Right cardiac atrium (tissue), 5 donors: Measurements from ENCODE around the gene TBC1D22A. TPM values are rescaled to one million over a fixed set of nuclear protein-coding genes. Genes with fewer than 3 reads are reported as not detected.
A peak's percentile ranks its signal among the peaks of the same experiment; 100 is the strongest.

Experiments
- ATAC-seq, 2 donors: fragments of 200-7000 bp; cut with Tn5 transposase; one replicate each; pipeline versions ENCODE4 v1.8.0 to v1.9.1; 2020; ENCODE audit warnings: moderate library complexity in 2 of 2, mild to moderate bottlenecking in 1 of 2
- DNase-seq, 3 donors: peaks; one replicate each; pipeline ENCODE4 v3.0.0-alpha.2; 2020
- H3K27ac ChIP-seq: one replicate; pipeline ENCODE4 v1.5.1; 2013; ENCODE audit warnings: mild to moderate bottlenecking, low read length, control low read depth, moderate library complexity
- H3K27me3 ChIP-seq: one replicate; pipeline ENCODE4 v1.6.1; 2013; ENCODE audit not compliant: control insufficient read depth, insufficient read depth
- H3K4me1 ChIP-seq: one replicate; pipeline ENCODE4 v1.6.1; 2013; ENCODE audit warnings: low read length; ENCODE audit not compliant: control insufficient read depth, insufficient read depth
- H3K4me3 ChIP-seq: one replicate; pipeline ENCODE4 v1.5.1; 2013; ENCODE audit warnings: low read length, control low read depth
- H3K9me3 ChIP-seq: one replicate; pipeline ENCODE4 v1.6.1; 2013; ENCODE audit warnings: low read length; ENCODE audit not compliant: control insufficient read depth
- WGBS: extraction: QIAGEN DNeasy Blood & Tissue Kit; methylation state at CpG from one replicate; pipeline ENCODE4 v1.1.7; 2013; 5-methylcytosine and 5-hydroxymethylcytosine counted together
- intact Hi-C, 4 donors: fragments of 100-400 bp; cut with DNase I; formaldehyde crosslinking; loops; one replicate each; pipeline versions ENCODE4 v1.11.0 to v1.14.0; 2022 to 2023
- polyA plus RNA-seq: library from polyadenylated mRNA; stranded (reverse); fragments of 200-250 nt; gene quantifications from one replicate; pipeline ENCODE4 v1.2.3, GENCODE V29; 2013
- total RNA-seq, 4 donors: library from RNA; stranded (reverse); fragmentation: NEBNext Ultra II Directional; extraction: Animal tissue kit (Norgen Biotek cat#: 25700); gene quantifications; one replicate each; pipeline ENCODE4 v1.2.1, GENCODE V29; 2021
- donor health status: healthy with polysubstance abuse.
- donor health status: DM: no; HTN: yes; CAD: no.
- donor health status: DM: no; HTN: no; CAD: no.
- donor health status: DM: no; HTN: yes; CAD: no; lungs with severe emphysema.
- donor health status: DM: yes; HTN: yes; CAD: no.

The TBC1D22A gene
- total and polyA plus RNA-seq, 5 donors: 12.0 to 17.3 (median 15.7) TPM

DNA sequence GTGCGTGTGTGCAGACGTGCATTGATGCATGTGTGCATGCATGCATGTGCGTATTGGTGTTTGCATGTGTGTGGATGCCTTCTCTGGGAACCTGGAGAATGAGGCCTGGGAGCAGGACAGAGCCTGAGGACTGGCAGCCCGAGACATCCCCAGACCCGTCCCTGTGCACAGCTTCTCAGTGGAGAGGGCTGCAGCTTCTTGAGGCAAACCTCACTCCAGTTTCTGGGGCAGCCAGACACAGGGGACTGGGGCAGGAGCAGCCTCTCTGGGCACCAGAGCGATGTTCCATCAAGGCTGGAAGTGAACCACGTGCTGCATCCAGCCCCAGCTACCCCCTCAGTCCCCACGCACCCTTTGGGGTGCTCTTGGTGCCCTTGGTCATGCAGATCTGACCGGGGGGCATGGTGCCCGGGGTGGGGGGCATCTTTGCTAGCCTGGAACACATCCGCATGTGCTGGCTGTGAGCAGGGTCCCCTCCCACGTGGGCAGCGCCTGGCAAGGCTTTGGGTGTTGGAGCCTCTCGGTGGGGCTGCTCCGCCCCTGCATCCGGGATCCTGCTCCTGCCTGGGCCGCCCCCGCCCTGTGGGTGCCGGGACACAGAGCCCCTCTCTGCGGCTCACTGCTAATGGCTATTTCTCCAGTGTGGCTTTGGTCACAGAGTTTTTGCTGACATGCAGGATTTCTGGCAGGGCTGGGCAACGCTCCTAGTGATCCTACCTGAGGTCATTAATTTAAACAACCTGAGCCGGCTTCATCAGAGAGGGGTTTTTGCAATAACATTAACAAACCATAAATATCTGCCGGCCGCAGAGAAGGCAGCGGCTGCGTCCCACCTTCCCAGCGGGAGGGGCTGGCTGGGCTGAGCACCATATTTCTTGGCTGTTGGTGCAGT is 434.7 kb downstream of the TBC1D22A start:
- ATAC-seq (no peak), DNase-seq (peak in 1 of 3 donors; percentile 54)
- no peaks in the 10 kb centered on the region for H3K9me3 ChIP-seq
- H3K4me1 ChIP-seq: no peaks in the 10 kb centered on the region
- 73% methylated on average over 27 of the region's 27 CpGs for WGBS
- intact Hi-C loops: no loop called here
- no peaks in the 10 kb centered on the region for H3K27me3 ChIP-seq
- no peak overlapping the region for H3K27ac ChIP-seq
- H3K4me3 ChIP-seq: no peak overlapping the region

GRCh38 chr22:47197773-47198500 is 435.5 kb downstream of the TBC1D22A start:
- Histone ChIP-seq H3K4me3 (no peak overlapping the region), H3K27ac (no peak overlapping the region), H3K4me1 (no peaks in the 10 kb centered on the region), H3K9me3 (no peaks in the 10 kb centered on the region), H3K27me3 (no peaks in the 10 kb centered on the region)
- ATAC-seq (no peak), DNase-seq (no peak)
- intact Hi-C loops: no loop called here
- 79% methylated on average over 25 of the region's 25 CpGs for WGBS

DNA sequence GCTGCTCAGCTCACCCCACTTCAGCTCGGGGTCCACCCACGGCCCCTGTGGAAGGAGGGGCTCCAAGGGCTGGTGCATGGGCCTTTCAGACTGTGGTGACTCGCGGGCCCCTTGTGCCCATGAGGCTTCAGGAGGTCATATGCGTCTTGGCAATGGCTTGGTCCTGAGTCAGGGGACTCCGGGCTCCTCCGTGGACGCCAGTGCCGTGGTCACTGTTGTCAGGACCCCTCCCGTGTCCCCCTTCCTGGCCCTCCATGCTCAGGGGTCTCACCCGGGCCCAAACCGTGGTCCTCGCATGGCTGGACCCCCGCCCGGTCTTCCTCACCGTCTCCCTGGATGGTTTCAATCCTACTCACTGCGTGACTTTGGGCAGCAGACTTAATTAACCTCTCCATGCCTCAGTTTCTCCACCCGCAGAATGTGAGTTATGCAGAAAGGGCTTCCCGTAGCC is 436.4 kb downstream of the TBC1D22A start:
- Histone ChIP-seq H3K9me3 (no peaks in the 10 kb centered on the region), H3K4me1 (no peaks in the 10 kb centered on the region), H3K4me3 (no peak overlapping the region), H3K27ac (no peak overlapping the region), H3K27me3 (no peaks in the 10 kb centered on the region)
- WGBS: 89% methylated on average over 19 of the region's 19 CpGs
- ATAC-seq: no peak
- peak in 1 of 3 donors; percentile 55 for DNase-seq
- intact Hi-C loops: no loop called here

DNA sequence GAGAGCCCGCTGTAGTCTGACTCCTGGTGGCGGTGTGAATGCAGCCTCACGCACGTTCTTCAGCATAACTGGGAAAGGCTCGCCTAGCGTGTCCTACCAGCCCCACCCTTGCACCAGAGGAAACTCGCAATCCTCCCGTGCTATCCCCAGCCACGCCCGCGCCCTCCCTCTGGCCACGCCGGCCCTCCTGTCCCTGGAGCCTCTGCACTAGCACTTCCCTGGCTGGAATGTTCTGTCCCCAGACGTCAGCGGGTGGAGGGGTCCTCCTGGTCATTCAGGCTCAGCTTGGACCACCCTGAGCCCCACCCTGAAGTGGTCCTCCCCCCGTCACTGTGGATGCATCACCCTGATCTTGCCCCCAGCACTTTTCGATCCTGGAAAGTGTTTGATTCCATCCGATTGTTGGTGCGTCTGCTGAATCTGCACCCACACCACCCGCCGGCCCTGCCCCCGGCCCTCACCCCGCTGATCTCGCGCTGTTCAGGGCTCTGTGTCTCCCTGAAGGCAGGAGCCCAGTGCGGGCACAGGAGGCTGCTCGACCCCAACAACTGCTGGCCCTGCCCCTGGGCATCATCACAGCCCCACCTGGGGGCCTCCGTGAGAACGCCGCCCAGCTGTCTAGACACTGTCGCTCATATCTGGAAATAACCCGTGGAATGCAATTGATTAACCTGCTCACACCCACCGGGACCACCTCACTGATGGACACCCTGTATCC is 437.0 kb downstream of the TBC1D22A start:
- no peaks in the 10 kb centered on the region for H3K27me3 ChIP-seq
- DNase-seq: no peak
- ATAC-seq: no peak
- intact Hi-C loops: no loop called here
- no peaks in the 10 kb centered on the region for H3K9me3 ChIP-seq
- no peak overlapping the region for H3K4me3 ChIP-seq
- H3K27ac ChIP-seq: no peak overlapping the region
- H3K4me1 ChIP-seq: no peaks in the 10 kb centered on the region
- 81% methylated on average over 33 of the region's 33 CpGs for WGBS

GRCh38 chr22:47199979-47200272 is 437.5 kb downstream of the TBC1D22A start:
- DNase-seq (no peak), ATAC-seq (no peak)
- Histone ChIP-seq H3K4me3 (no peak overlapping the region), H3K4me1 (no peaks in the 10 kb centered on the region), H3K27me3 (no peaks in the 10 kb centered on the region), H3K27ac (no peak overlapping the region), H3K9me3 (no peaks in the 10 kb centered on the region)
- intact Hi-C loops: no loop called here
- WGBS: 46% methylated on average over 10 of the region's 10 CpGs

GRCh38 chr22:47200273-47201051 is 438.0 kb downstream of the TBC1D22A start:
- H3K4me3 ChIP-seq: no peak overlapping the region
- no peak overlapping the region for H3K27ac ChIP-seq
- WGBS: 49% methylated on average over 25 of the region's 25 CpGs
- H3K9me3 ChIP-seq: no peaks in the 10 kb centered on the region
- no peaks in the 10 kb centered on the region for H3K27me3 ChIP-seq
- intact Hi-C loops: no loop called here
- DNase-seq (peak in 2 of 3 donors; percentile 52 to 61), ATAC-seq (no peak)
- H3K4me1 ChIP-seq: no peaks in the 10 kb centered on the region

DNA sequence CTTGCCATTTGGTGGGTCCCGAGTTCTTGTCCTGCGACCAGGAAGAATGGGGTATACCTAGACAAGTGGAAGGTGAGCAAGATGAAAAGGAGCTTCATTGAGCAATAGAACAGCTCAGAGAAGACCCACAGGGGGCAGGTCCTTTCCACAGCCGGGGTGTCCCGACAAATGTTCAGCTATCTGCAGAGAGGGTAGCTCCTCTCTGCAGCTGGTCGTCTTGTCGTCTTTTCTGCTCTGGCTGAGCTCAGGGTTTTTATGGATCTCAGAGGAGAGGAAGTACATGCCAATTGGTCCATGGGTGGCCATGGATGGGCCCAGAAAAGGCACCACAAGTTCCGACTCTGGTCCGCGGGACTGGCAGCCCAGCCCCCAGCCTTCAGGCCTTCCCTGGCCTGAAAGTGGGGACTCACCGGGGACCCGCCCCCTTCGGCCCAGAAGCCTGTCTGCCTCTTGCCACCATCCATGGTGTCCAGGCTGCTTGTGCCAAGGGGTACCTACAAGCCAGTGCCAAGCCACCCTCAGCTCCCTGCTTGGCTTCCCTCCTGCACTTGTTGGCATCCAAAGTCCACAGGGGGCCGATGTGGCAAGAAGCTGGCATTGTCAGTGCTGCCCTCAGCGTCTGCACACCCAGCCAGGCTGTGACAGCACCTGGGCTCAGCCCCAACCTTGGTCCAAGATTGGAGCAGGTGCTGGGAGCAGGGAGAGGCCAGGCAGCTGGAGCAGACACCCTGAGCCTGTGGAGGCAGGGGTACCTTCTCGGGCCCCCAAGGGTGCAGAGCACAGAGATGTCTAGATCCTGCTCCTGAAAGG is 438.9 kb downstream of the TBC1D22A start:
- intact Hi-C loops: no loop called here
- no peaks in the 10 kb centered on the region for H3K27me3 ChIP-seq
- H3K4me3 ChIP-seq: no peak overlapping the region
- DNase-seq (no peak), ATAC-seq (no peak)
- H3K27ac ChIP-seq: no peak overlapping the region
- H3K4me1 ChIP-seq: no peaks in the 10 kb centered on the region
- WGBS: 89% methylated on average over 15 of the region's 15 CpGs
- H3K9me3 ChIP-seq: no peaks in the 10 kb centered on the region

DNA sequence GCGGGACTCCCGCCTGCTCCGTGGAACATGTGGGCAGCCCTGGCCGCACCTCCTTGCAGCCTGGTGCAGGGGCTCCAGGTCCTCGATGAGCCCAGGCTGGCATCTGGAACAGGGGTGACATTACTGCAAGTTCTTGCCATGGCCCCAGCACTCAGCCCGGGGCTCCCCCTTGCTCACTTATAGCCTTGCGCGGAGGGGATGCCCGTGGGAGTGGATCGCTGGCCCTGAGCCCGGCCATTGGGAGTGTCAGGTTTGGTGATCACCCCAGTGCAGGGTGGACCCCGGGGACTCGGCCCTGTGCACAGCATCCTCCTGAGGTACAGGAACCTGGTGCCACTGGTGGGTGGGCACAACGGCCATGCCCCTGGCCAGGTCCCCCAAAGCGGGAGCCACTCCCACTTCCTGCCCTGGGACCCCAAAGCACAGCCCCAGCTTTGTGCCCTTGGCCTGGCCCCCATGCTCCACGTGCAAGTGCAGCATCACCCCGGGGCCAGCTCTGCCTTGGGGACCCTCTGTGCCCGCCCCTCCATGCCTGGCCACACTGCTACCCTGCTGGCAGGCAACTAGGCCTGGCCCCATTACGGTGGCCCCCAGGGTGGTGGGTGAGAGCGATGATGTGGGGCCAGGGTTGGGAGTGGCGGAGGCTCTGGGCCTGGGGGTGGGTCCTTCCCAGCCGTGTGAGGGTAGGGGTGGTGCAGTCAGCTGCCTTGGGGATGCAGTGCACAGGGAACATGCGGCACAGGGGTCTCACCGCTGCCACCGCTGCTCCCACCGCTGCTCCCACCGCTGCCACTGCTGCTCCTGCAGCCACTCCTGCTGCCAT is 439.8 kb downstream of the TBC1D22A start:
- H3K4me3 ChIP-seq: no peak overlapping the region
- no peaks in the 10 kb centered on the region for H3K27me3 ChIP-seq
- intact Hi-C loops: no loop called here
- H3K9me3 ChIP-seq: no peaks in the 10 kb centered on the region
- no peak overlapping the region for H3K27ac ChIP-seq
- no peak for ATAC-seq
- DNase-seq: peak in 1 of 3 donors; percentile 53
- H3K4me1 ChIP-seq: no peaks in the 10 kb centered on the region
- WGBS: 91% methylated on average over 27 of the region's 27 CpGs

DNA sequence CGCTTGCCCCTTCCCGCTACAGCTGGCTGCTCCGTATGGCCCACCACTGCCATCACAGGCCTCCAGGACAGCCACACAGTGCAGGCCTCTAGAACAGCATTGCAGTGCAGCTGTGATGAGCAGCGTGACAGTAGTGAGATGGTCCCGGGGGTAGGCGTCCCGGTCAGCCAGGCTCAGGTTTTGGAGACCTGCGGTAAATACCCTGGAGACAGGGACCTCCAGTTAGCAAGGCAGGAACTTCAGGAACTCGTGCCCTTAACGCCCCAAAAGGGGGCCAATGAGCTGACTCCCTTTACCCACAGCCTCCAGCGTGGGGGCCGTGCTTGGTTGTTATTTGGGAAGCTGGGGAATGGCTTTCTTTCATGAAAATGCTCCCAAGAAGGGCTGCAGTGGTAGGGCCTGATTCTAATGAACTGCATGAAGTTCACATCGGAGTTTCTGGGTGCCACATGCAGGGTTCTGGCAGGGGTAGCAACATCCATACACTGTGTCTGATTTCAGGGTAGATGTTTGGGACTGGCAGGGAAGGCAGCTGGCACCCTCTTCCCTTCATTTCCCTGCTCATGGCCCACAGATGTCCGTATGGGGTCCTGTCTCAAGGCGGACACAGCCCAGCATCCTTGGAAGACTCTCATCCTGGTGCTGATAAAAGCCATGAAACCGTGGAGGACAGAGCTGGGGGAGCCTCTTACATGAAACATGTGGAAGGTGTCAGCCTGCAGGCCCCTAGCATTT is 440.5 kb downstream of the TBC1D22A start:
- DNase-seq (no peak), ATAC-seq (no peak)
- no peaks in the 10 kb centered on the region for H3K4me1 ChIP-seq
- no peaks in the 10 kb centered on the region for H3K9me3 ChIP-seq
- WGBS: 88% methylated on average over 16 of the region's 16 CpGs
- no peaks in the 10 kb centered on the region for H3K27me3 ChIP-seq
- intact Hi-C loops: no loop called here
- H3K4me3 ChIP-seq: no peak overlapping the region
- no peak overlapping the region for H3K27ac ChIP-seq
